ENCODE measurements around the gene SFT2D1.

The SFT2D1 gene

DNA sequence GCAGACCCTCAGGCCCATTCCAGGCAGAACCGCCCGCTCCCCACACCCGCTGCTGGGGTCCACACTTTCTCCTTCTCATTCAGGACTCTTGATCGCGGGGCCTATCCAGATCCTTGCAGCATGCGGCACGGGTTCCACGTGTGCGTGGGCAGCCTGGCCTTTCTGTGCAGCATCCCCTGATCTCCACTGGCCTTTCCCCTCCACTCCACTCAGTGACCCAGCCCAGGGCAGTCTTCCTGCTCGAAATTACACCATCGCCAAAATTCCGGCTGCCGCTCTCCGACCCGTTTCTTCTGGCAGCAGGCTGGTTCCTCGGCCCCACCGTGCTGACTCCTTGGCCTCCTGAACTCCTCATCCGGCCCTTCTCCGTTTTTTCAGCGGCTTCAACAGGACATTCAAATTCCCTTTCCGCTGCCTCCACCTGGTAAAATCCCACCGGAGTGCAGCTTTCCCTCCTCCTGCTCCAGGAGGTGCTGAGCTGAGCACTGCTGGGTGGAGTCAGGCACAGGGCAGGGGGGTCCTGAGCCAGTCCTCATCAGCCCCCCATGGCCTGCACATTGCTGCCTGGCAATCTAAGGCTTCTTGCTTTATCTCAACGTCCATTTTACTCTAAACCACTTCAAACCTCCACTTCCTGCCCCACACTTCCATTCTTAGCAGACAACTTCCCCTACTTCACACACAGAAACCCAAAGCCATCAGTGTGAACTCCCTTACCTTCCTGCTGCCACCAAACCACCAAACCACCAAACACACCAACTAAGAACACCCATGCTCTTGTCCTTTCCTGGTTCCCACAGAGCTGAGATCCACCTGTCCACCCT is 9.0 kb downstream of the SFT2D1 start:
- no peak for DNase-seq

DNA sequence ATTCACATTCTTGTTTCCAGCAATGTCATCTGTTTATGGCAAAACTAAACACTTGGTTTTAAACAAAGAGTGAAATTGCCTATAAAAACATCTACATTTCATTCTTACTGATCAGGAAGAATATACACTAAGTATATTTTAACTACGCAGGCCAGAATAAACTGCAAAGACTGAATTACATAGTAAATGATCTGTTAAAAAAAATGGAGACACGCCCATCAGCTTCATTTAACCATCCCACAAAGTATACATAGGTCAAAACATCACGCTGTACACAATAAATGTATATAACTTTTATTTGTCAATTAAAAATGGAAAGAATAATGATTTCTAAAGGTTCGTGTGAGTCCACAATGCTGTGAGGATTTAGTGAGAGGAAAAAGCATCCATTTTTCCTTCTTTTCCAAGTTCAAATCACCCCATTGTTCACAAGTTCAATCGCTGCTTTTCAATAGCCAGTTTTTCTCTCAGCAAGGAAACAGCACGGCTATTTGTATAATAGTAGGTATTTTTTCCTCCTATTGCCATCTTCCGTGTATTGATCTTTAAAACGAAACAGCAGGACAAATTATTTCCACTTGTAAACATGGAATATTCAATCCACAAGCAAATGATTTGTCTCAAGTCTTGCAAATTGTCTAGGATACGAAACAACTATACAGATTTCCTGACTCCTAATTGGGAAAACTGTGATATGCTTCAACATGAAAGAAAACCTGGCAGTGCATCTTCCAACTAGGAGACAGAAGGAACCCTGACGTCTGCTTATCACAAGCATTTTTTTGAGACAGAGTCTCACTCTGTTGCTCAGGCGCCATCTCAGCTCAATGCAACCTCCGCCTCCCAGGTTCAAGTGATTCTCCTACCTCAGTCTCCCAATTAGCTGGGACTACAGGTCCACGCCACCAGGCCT is 10.6 kb downstream of the SFT2D1 start:
- no peak for DNase-seq

DNA sequence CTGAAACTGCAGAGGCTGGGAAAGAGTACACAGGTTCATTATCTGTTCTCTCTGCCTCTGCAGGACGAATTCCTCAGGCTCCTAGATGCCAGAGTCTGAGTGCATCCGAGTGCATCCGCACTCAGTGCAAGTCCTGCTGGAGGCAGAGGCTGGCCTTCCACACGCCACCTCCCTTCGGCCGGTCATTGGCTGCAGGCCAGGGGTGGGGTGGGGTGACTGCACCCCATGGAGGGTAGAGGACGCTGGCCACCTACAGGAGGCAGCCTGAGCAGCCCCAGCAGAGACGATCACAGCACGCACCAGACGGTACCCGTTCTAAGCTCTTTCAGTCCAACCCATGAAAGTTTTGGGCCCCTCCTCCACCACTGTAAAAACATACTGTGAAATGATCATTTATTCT is 11.7 kb downstream of the SFT2D1 start:
- DNase-seq = no peak

DNA sequence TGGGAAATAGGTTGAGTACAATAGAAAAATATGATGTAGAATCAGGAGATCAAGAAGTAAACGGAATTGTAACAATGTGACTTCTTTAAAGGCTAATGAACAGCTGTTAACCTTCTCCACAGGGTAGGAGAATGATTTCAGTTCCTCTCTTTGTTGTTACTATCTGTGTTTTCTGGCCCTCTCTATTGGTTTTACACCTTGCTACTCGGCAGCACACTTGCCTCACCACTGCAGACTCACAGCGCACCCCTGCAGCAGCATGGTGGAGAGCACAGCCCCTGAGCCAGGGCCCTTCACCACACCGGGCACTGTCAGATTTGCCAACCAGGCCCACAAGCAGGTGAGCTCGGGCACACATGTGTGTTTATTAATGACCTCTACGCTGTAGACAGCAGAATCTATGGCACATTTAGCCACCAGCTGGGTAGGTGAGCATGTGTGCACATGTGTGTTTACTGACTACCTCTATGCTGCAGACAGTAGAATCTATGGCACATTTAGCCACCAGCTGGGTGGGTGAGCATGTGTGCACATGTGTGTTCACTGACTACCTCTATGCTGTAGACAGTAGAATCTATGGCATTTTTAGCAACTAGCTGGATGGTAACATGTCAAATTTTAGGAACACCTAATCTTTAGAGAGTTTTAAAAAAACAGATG is 16.8 kb downstream of the SFT2D1 start:
- DNase-seq = no peak

DNA sequence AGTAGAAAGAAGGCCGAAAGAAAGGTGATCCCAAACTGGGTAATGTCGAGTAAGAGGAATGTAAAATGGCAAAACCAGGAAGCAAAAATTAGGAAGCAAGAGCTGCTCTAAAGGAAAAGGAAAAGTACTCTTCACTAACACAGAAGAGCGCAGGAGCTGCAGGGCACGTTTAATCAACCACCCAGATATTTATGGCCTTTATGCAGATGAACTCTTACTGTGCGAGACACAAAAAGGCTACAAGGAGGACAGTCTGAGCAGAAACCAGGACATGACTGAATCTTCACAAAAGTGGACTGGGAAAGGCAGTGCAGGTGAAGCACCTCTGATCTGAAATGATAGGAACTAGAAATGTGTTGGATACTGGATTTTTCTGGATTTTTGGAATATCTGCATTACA is 18.9 kb downstream of the SFT2D1 start:
- DNase-seq = no peak

DNA sequence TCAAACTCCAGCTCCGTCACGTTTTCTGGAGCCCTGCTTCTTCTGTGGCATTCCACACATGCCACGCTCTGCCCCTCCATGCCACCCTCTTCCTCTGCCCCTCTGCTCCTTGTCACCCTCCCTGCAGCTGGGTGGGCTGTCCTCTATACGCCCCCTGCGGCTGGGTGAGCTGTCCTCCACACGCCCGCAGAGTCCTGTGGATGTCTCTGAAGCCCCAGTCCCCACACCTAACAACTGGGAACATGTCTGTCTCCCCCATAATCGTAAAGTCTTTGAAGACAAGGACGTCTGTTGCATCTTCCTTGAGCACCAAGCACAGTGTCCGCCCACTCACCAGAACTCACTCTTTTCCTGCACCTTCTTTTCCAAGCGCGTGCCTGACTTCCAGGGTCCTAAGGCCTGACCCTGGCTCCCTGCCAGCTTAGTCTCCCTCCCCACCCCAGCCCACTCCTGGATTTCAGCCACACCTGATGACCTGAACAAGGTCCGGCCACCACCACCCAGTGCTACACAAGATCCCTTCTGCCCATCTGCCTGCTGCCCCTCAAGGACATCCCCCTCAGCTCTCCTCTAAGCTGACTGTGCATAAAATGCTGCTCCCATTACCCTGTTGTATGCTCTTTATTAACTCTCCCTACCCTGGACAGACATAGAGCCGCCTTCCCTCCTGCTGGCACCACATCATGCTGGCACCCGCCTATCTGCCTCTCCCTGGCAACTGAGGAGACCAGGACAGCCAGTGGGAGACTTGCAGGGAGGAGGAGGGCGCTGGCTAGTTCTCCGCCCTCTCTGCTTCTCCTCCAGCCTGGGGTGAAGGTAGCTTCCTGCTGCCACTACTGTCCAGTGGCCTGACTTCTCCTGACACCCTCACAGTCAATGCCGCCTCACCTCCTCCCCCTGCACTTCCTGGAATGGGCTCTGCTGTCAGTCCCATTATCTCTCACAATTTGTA is 23.4 kb downstream of the SFT2D1 start:
- DNase-seq = no peak

DNA sequence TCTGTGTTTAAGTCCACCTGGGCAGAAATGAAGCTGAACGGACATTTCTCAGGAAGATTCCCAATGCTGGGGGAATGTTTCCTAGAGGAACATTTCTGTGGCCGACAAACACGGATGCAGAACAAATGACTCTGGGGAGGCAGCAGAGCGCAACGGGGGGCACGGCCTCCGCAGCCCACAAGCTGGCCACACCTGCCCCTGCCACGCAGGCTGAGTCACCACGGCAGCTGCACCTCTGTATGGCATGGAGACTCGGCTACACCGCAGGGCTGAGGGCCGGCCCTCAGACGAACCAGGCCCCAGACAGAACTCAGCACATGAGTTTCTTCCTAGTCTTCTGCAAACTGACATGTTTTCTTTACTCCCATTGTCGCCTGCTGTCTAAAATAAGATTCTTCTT is 24.1 kb downstream of the SFT2D1 start:
- DNase-seq = no peak

DNA sequence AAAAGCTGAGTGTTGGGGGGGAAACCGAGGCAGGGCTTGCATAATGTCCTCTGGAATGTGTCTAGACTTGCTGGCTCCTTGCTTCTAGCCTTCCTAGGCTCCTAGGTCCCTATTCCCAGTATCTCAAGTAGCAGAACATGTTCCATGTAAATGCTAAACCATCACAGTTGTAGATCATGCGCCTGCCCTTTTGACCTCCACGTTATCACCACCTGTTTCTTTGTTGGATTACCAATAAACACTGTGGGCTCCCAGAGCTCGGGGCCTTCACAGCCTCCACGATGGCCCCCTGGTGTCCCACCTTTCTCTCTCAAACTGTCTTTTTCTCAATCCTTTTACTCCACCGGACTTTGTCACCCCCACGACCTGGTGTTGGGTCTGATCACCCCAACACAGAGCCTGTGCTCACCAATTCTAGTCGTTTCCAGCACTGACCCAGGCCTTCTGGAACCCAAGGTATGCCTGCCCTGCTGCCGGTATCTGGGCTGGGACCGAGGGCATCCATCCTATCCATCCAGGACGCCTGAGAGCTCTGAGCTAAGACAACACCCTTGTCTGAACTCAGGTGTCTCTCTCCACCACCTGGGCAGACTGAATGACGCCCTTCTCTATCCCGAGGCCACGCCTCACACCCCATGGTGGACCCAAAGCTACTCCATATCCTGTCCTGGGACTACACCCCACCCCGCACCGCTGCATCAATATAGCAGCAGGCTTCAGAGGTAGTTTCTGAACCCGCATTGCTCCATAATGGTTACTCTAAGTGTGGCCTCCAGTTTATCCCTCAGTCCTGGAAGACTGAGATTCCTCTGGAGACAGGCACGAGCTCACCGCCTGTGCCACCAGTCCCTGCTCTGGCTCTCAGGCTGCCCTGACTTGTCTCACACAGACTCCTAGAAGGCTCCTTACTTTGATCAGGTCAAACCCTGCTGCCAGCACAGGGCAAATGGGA is 24.8 kb downstream of the SFT2D1 start:
- no peak for DNase-seq

DNA sequence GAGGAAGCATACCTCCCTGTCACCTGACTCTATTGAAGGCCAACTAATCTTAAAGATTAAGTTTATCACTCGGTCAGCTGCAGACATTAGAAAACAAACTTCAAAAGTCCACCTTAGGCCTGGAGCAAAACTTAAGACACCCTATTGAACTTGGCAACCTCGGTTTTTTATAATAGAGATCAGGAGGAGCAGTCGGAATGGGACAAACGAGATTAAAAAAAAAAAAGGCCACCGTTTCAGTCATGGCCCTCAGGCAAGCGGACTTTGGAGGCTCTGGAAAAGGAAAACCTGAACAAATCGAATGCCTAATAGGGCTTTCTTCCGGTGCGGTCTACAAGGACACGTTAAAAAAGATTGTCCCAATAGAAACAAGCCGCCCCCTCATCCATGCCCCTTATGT is 26.9 kb downstream of the SFT2D1 start:
- DNase-seq = no peak

DNA sequence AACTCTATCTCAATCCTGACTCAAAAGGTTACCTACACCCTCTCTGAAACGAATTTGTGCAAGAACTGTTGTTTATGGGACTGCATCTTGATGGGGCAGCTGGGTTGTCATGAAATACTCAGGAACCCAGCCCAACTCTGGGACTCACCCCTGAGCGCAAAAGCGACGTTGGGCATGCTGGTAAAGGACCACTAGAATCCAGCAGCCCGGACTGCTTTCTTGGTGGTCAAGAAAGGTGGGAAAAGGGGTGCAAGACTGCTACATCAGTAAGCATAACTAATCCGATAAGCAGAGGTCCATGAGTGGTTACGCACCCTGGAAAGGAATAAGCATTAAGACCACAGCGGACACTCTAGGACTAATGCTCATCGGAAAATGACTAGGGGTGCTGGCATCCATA is 27.9 kb downstream of the SFT2D1 start:
- no peak for DNase-seq

DNA sequence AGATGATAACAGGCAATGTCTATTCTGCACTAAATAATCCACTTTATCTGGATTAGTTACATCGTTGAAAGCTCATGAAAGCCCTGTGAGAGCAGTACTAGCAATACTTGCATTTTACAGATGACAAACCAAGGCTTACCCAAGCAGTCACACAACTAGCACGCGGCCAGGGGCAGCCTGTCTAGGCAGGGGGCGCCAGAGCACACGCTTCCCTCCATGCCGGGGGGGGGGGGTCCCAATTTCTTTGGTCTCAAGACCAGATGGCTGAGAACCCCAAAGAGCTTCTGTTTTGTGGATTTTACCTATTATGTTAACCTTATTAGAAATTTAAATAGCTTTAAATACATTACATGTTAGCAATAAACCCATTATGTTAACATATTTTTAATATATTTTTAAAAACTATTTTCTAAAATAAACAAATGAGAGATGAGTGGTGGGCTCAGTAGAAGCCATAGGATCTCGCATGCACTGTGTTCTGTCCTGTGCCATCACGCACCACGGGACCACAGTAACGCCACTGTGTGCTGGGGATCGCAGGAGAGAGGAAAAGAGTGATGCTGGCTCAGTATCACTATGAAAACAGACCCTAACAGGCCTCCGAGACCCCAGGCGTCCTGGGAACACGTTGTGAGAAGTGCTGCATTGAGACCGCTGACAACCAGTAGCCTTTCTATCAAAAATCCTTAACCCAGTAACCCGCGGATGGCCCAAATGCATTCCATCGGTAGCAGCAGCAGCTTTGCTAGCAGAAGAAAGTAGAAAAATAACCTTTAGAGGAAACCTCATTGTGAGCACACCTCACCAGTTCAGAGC is 28.9 kb downstream of the SFT2D1 start:
- DNase-seq = peak; percentile 38

DNA sequence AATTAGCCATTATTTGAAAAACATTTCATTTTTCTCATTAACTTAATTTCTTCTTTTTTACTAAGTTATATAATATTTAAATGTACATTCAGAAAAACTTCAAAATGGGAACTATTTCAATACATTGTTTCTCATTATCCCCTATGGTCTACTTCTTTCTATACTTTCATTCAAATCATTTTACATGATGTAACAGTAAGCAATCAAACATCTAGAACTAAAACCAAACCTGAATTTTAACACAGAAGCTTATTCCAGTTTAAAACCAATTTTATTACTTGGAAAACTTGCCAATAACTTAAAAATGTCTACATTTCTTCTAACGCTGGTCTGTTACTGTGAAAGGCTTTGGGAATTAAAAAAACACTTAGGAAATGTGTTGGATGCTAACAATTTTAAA is 29.5 kb downstream of the SFT2D1 start:
- DNase-seq = no peak

DNA sequence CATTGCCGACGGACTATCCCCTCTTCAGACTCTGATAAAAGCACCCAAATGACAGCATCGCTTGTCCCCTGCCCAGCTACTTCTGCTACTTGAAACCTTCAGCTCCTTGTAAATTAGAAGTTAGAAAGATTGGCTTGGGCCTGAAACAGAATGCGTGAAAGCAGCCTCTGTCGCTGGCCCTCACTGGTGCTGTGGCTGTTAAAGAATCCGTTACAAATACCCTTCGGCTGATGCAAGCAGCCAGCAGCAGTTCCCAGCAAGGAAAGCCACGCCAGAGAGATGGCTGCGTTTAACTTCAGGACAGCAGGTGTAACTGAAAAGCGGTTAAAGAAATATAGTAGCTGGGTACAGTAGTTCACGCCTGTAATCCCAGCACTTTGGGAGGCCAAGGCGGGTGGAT is 31.7 kb downstream of the SFT2D1 start:
- DNase-seq = no peak

DNA sequence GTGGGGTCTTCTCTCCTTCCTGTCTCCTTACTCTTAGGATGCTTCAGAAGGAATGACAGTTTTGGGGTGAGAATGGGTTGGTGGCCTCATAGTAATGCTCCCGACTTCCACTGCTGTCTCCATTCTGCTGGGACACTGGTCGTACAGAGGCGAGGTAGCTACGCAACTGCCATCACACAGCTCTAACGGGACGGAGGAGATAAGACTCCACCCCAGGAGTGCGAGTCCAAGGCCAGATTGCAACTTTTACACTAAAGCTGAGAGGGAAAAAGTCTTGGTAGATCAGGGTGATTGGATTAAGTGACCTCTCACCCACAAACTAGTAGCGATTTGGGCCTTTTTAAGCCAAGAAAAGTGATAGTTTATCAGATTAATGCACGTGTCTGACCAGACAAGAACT is 32.4 kb downstream of the SFT2D1 start:
- no peak for DNase-seq

DNA sequence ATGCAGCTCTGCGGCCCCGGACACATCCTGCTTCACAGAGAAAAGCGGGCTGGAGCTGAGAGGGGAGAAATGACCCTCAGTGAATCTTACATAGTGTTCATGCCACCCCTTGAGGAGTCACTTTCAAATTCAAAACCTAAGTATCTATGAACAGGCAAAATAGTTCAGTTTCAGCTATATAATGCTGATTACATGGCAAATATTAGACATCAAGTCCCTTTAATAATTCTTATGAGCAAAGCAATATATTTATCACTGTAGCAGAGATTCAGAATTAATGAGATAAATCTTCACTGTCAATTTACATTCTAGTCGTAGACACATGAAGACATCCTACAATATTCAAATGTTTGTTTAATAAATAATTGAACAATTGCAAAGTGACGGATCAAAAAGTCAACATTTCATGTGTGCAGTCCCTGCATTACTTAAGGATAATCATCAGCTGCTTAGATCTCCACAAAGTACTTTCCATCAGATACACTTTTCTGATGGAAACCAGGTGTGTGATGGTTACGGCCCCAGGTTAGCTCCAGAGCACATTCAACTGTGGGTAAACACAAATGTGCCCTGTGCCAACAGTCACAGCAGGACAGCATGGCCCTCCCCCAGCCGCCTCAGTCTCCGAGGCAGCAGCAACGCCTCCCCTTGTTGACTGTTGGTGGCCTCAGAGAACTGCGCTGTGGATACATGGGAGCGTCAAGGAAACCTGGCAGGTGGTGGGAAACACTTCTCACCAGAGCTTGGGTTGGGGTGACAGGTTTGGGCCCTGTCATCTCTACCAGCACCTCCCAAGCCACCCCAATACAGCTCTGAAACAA is 33.4 kb downstream of the SFT2D1 start:
- no peak for DNase-seq

DNA sequence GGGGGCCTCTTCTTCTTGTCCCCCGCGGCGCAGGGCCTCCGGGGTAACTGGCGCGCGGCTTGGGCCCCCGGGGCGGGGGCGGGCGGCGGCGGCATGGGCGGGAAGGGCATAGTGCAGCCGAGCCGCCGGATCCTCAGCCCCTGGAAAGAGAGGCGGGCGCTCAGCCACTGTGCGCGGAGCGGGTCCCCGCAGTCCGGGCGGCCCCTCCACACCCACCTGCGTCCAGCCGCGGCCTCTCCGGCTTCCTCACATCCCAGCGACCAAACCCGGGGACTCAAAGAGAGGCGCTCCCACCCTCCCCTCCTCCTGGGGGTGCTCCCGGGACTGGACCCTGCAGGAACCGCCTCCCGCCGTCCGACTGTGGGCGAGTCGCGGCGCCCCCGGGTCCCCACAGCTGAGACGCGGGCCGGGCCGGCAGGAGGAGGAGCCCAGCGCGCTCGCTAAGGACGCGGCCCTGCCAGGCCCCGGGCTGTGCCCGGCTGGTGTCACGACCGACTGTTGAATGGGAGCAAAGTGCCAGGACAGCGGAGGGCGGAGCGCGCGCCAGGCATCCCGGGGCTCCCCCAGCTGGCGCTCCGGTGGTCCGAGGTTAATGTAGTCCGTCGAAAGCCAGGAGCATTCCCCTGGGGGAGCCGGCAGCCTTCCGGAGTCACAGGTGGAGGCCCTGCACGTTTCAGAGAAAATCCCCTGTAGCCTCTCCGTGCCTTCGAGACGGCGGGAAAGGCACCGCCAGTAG is 34.1 kb downstream of the SFT2D1 start, which contains the start of gene PRR18:
Gene PRR18, minus strand, starts transcription at position 360 of the 736 bp plus-strand sequence. Its CDS starts 250 bp downstream, at position 110.
- DNase-seq = peak; percentile 20

DNA sequence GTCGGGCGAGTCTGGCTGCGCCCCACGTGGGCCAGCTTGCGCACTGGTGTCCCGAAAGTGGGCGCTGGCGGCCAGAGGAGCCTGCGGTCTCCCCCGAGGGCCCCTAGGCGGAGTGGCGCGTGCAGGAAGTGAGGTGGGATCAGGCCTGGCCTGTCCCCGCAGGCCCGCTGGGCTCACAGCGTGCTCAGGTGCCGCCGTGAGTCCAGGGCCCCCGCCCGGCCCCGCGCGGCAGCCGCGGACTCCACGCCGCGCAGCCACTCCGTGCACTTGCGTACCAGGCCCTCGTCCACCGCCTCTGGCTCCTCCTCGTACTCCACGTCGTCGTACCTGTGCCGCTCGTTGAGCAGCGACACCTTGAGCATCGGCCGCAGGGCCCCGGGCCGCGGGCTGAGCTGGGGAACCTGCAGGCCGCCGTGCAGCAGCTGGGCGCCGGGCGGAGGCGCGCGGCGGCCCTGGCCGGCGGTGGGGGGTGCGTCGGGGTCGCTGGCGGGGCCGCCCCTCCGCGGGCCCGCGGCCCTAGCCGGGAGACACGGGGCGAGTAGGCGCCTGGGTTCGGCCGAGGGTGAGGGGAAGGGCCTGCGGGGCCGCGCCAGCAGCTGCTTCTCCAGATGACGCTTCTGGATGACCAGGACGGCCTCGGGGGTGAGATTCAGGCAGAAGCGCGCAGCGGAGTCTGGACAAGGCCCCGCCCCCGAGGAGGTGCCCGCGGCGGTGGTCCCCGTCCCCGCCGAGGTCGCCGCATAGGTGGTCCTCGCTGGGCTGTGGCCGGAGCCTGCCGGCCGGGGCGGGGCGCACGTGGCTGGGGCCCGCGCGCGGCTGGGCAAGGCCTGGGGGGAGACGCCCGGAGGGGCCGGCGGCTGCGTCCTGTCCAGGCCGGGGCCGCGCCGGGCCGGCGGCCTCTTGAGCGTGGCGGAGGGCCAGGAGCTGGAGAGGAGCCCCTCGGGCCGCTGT is 35.0 kb downstream of the SFT2D1 start:
- peak; percentile 32 for DNase-seq

All from activated CD4-positive, alpha-beta T cell treated with anti-CD3 and anti-CD28 coated beads for 48 hours (primary cell).